K562 (cell line): Measurements from ENCODE around the gene ANKRD10. TPM values are rescaled to one million over a fixed set of nuclear protein-coding genes. Genes with fewer than 3 reads are reported as not detected.
A peak's percentile ranks its signal among the peaks of the same experiment; 100 is the strongest.

Experiments used
- BHLHE40 ChIP-seq: IDR thresholded peaks from 2 replicates; pipeline ENCODE4 v1.6.1; 2011; ENCODE audit warnings: low read length, improper control_type of control experiment
- BRD4 ChIP-seq: fragments of 200-600 bp; sonication (generic); IDR thresholded peaks from 2 replicates; pipeline ENCODE4 v1.6.1; 2017; ENCODE audit warnings: inconsistent platforms
- DDX20 ChIP-seq: fragments of 450-650 bp; IDR thresholded peaks from 2 replicates; pipeline ENCODE4 v1.6.1; 2016; ENCODE audit warnings: missing genetic modification characterization, low read depth, mild to moderate bottlenecking, missing compliant biosample characterization, moderate library complexity
- E2F8 ChIP-seq: fragments of 450-650 bp; IDR thresholded peaks from 2 replicates; pipeline ENCODE4 v1.7.1; 2018; ENCODE audit warnings: mild to moderate bottlenecking, low read depth; ENCODE audit not compliant: partially characterized antibody
- EP300 ChIP-seq: IDR thresholded peaks from 2 replicates; pipeline ENCODE4 v1.6.1; 2012; ENCODE audit warnings: low read length, improper control_type of control experiment
- ETS1 ChIP-seq: conservative IDR thresholded peaks from 2 replicates; pipeline ENCODE4 v1.6.1; 2011; ENCODE audit warnings: low read depth, mild to moderate bottlenecking, low read length; ENCODE audit not compliant: control insufficient read depth
- GTF2A2 ChIP-seq: IDR thresholded peaks from 2 replicates; pipeline ENCODE4 v1.6.1; 2016; ENCODE audit warnings: mild to moderate bottlenecking, missing genetic modification characterization, missing compliant biosample characterization
- HMGN3 ChIP-seq: IDR thresholded peaks from 2 replicates; pipeline ENCODE4 v1.6.1; 2011; ENCODE audit warnings: borderline replicate concordance, low read depth, mild to moderate bottlenecking, mixed read lengths, low read length; ENCODE audit not compliant: insufficient read length; ENCODE audit errors: extremely low read depth
- LARP7 ChIP-seq: fragments of 450-650 bp; IDR thresholded peaks from 2 replicates; pipeline ENCODE4 v1.6.1; 2016
- MCM7 ChIP-seq, 2 experiments: fragments of 450-650 bp; IDR thresholded peaks; 2 replicates each; pipeline ENCODE4 v1.6.1; 2016 to 2018
- NEUROD1 ChIP-seq: fragments of 150-350 bp; IDR thresholded peaks from 2 replicates; pipeline ENCODE4 v1.6.1; 2014; ENCODE audit warnings: borderline replicate concordance, low read length, low read depth; ENCODE audit not compliant: partially characterized antibody
- NR4A1 ChIP-seq, 2 experiments: fragments of 250-450 bp in 1 of 2; fragments of 450-650 bp in 1 of 2; sonication (Bioruptor Pico) in 1 of 2; IDR thresholded peaks; 2 replicates each; pipeline versions ENCODE4 v1.4.0 to v1.6.1; 2016 to 2020; ENCODE audit warnings: mild to moderate bottlenecking in 2 of 2, missing compliant biosample characterization in 1 of 2, missing genetic modification characterization in 1 of 2, moderate library complexity in 1 of 2
- PHF20 ChIP-seq: fragments of 450-650 bp; IDR thresholded peaks from 2 replicates; pipeline ENCODE4 v1.6.1; 2018; ENCODE audit not compliant: partially characterized antibody
- SIN3B ChIP-seq: fragments of 450-650 bp; IDR thresholded peaks from 2 replicates; pipeline ENCODE4 v1.6.1; 2017; ENCODE audit warnings: low read depth, mild to moderate bottlenecking, moderate library complexity
- SMAD2 ChIP-seq: fragments of 150-350 bp; IDR thresholded peaks from 2 replicates; pipeline ENCODE4 v1.6.1; 2014; ENCODE audit warnings: low read depth, mild to moderate bottlenecking, low read length
- SMARCB1 ChIP-seq: IDR thresholded peaks from 2 replicates; pipeline ENCODE4 v1.6.1; 2011; ENCODE audit warnings: improper control_type of control experiment, low read depth; ENCODE audit not compliant: insufficient read length
- TRIM25 ChIP-seq: fragments of 450-650 bp; IDR thresholded peaks from 2 replicates; pipeline ENCODE4 v1.7.0; 2016; ENCODE audit warnings: borderline replicate concordance
- ZBTB1 ChIP-seq: sonication (generic); formaldehyde crosslinking; IDR thresholded peaks from 2 replicates; pipeline ENCODE4 v1.8.1; 2023; ENCODE audit warnings: missing genetic modification reagents, low read depth, mild to moderate bottlenecking, borderline replicate concordance
- ZNF212 ChIP-seq: fragments of 450-650 bp; formaldehyde crosslinking; IDR thresholded peaks from 2 replicates; pipeline ENCODE4 v1.4.0; 2020; ENCODE audit warnings: mild to moderate bottlenecking
- ZNF347 ChIP-seq: fragments of 450-650 bp; formaldehyde crosslinking; IDR thresholded peaks from 2 replicates; pipeline ENCODE4 v1.4.0; 2020; ENCODE audit warnings: low read depth, mild to moderate bottlenecking, moderate library complexity
- ZNF668 ChIP-seq: fragments of 250-450 bp; sonication (Bioruptor Pico); IDR thresholded peaks from 2 replicates; pipeline ENCODE4 v1.8.0; 2022; ENCODE audit warnings: mild to moderate bottlenecking, inconsistent platforms
- ZNF699 ChIP-seq: fragments of 250-450 bp; sonication (Bioruptor Pico); IDR thresholded peaks from 2 replicates; pipeline ENCODE4 v1.8.0; 2021; ENCODE audit warnings: mild to moderate bottlenecking, moderate library complexity; ENCODE audit not compliant: insufficient replicate concordance
- ZNF717 ChIP-seq: fragments of 250-450 bp; sonication (Bioruptor Pico); IDR thresholded peaks from 2 replicates; pipeline ENCODE4 v1.5.0; 2021
- ZZZ3 ChIP-seq: fragments of 450-650 bp; IDR thresholded peaks from 2 replicates; pipeline ENCODE4 v1.6.1; 2016; ENCODE audit warnings: antibody characterized with exemption, mild to moderate bottlenecking, moderate library complexity
- polyA plus RNA-seq, 8 experiments: library from polyadenylated mRNA; depleted of rRNA in 4 of 8; stranded (reverse) in 5 of 8; unstranded in 3 of 8; fragments of >200 nt; fragmentation: Nextera tagmentation in 2 of 8; fragmentation: Illumina TruSeq in 1 of 8; extraction: Ambion mirVana in 2 of 8; extraction: Trizol in 1 of 8; gene quantifications; 2 replicates each; pipeline versions ENCODE4 v1.2.1 to v1.2.3, GENCODE V29; 2011 to 2014; ENCODE audit warnings: inconsistent platforms in 1 of 8, missing spikeins in 1 of 8
- total RNA-seq, 7 experiments: library from RNA; depleted of rRNA in 6 of 7; stranded (reverse); fragments of >200 nt in 6 of 7; fragmentation: Illumina TruSeq in 2 of 7; extraction: Trizol in 2 of 7; gene quantifications; 2 replicates each; pipeline versions ENCODE4 v1.2.1 to v1.2.3, GENCODE V29; 2011 to 2021; ENCODE audit warnings: low replicate concordance in 1 of 7

Gene ANKRD10
- total and polyA plus RNA-seq, 9 of the 15 experiments (the other 6 are each of a cell fraction or from before 2014, with no cell fraction given) = 21.7 to 183 (median 45.0) TPM

GRCh38 chr13:110963554-110963970, 48.7 kb upstream of the ANKRD10 start (continued):
- TF ChIP-seq SMARCB1 (no peak), ETS1 (no peak), NEUROD1 (no peak), BRD4 (no peak), LARP7 (no peak), EP300 (no peak), NR4A1 (CRISPR knock-in tag; IDR thresholded peaks at IDR 0.05) (peak; percentile 96; the same call in 1 of the 2 replicates), NR4A1 (tag; IDR thresholded peaks at IDR 0.05) (peak; percentile 99), BHLHE40 (no peak), GTF2A2 (peak; percentile 99), ZNF668 (CRISPR knock-in tag) (peak; percentile 98), TRIM25 (no peak), ZZZ3 (no peak), DDX20 (tag) (peak; percentile 98), ZNF699 (CRISPR knock-in tag) (peak; percentile 97), E2F8 (no peak), MCM7 (IDR thresholded peaks at IDR 0.05) (no peak), ZNF717 (CRISPR knock-in tag) (0 out of 2 replicates have a peak, but pooled peaks have one; percentile 38), ZNF347 (CRISPR knock-in tag) (no peak), ZNF212 (CRISPR knock-in tag) (peak; percentile 81; the same call in 1 of the 2 replicates), HMGN3 (no peak), ZBTB1 (CRISPR knock-in tag) (no peak), SMAD2 (no peak), SIN3B (no peak), PHF20 (no peak)
